GM12878 (cell line): ENCODE results near the gene AK8. TPM values are rescaled to one million over a fixed set of nuclear protein-coding genes. Genes with fewer than 3 reads are reported as not detected.

Source experiments
- EZH2 ChIP-seq: IDR thresholded peaks from 2 replicates; pipeline ENCODE4 v1.6.1; 2012; ENCODE audit warnings: low read depth, mild to moderate bottlenecking, control low read depth, inconsistent platforms, low read length, borderline replicate concordance; ENCODE audit not compliant: control insufficient read depth
- POU2F2 ChIP-seq: IDR thresholded peaks from 3 replicates; pipeline ENCODE4 v1.6.1; 2011; ENCODE audit warnings: low read depth, mild to moderate bottlenecking, low read length, borderline replicate concordance
- RUNX3 ChIP-seq: IDR thresholded peaks from 2 replicates; pipeline ENCODE4 v1.6.1; 2012; ENCODE audit warnings: low read length, inconsistent platforms
- polyA plus RNA-seq, 11 experiments: library from polyadenylated mRNA; depleted of rRNA in 4 of 11; unstranded in 6 of 11; stranded (reverse) in 5 of 11; fragments of >200 nt; fragmentation: Nextera tagmentation in 4 of 11; fragmentation: Illumina TruSeq in 1 of 11; extraction: Ambion mirVana in 4 of 11; extraction: Trizol in 1 of 11; gene quantifications; 1 replicate in 1 of 11; 2 replicates in 10 of 11; pipeline versions ENCODE4 v1.2.1 to v1.2.3, GENCODE V29; 2011 to 2016; ENCODE audit warnings: inconsistent platforms in 2 of 11, missing spikeins in 2 of 11, low read depth in 1 of 11
- total RNA-seq, 4 experiments: library from RNA; depleted of rRNA in 3 of 4; stranded (reverse); fragments of >200 nt in 3 of 4; fragmentation: Illumina TruSeq in 1 of 4; extraction: Trizol in 1 of 4; gene quantifications; 2 replicates each; pipeline versions ENCODE4 v1.2.1 to v1.2.3, GENCODE V29; 2013 to 2021
- TF ChIP-seq, protein P1 (sequence below): fragments of 450-650 bp; IDR thresholded peaks from 2 replicates; pipeline ENCODE4 v1.6.1; 2017; ENCODE audit warnings: mild to moderate bottlenecking, moderate library complexity
- TF ChIP-seq, protein P2 (sequence below): fragments of 150-350 bp; IDR thresholded peaks from 2 replicates; pipeline ENCODE4 v1.6.1; 2016; ENCODE audit warnings: low read depth, low read length

The AK8 gene
- total and polyA plus RNA-seq, 10 of the 15 experiments (the other 5 are each of a cell fraction or from before 2014, with no cell fraction given) = 0.03 to 0.12 (median 0.06) TPM; not detected in 5

DNA sequence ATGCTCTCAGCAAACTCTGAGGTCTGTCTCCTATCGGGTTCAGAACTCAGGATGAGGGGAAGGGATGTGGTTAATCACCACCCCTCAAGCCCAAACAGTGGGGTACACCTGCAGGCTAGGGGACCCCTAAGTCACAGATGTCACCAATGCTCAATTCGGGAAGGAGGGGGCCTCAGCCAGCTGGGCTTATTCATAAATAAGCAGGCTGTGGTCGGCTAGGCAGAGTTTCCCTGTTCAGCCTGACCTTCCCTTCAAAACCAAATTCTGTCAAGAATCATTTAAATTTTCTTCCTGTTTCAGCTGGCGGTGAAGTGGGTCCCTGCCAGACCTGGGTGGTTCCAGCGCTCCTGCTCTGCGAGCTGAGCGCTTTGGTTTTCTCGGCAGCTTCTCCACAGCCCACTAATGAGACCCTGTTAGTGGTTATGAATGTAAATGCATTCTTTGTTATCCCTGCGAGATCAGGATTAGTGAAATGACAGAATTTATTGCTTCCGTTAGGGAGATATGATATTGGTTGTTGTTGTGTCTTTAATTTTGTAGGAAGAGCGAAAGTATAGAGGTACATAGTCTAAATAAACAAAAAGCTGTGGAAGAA lies 68.3 kb downstream of the AK8 start (continued):
- TF ChIP-seq, protein P1, sequence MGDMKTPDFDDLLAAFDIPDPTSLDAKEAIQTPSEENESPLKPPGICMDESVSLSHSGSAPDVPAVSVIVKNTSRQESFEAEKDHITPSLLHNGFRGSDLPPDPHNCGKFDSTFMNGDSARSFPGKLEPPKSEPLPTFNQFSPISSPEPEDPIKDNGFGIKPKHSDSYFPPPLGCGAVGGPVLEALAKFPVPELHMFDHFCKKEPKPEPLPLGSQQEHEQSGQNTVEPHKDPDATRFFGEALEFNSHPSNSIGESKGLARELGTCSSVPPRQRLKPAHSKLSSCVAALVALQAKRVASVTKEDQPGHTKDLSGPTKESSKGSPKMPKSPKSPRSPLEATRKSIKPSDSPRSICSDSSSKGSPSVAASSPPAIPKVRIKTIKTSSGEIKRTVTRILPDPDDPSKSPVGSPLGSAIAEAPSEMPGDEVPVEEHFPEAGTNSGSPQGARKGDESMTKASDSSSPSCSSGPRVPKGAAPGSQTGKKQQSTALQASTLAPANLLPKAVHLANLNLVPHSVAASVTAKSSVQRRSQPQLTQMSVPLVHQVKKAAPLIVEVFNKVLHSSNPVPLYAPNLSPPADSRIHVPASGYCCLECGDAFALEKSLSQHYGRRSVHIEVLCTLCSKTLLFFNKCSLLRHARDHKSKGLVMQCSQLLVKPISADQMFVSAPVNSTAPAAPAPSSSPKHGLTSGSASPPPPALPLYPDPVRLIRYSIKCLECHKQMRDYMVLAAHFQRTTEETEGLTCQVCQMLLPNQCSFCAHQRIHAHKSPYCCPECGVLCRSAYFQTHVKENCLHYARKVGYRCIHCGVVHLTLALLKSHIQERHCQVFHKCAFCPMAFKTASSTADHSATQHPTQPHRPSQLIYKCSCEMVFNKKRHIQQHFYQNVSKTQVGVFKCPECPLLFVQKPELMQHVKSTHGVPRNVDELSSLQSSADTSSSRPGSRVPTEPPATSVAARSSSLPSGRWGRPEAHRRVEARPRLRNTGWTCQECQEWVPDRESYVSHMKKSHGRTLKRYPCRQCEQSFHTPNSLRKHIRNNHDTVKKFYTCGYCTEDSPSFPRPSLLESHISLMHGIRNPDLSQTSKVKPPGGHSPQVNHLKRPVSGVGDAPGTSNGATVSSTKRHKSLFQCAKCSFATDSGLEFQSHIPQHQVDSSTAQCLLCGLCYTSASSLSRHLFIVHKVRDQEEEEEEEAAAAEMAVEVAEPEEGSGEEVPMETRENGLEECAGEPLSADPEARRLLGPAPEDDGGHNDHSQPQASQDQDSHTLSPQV = no peak
- no peak for TF ChIP-seq RUNX3
- TF ChIP-seq, protein P2, sequence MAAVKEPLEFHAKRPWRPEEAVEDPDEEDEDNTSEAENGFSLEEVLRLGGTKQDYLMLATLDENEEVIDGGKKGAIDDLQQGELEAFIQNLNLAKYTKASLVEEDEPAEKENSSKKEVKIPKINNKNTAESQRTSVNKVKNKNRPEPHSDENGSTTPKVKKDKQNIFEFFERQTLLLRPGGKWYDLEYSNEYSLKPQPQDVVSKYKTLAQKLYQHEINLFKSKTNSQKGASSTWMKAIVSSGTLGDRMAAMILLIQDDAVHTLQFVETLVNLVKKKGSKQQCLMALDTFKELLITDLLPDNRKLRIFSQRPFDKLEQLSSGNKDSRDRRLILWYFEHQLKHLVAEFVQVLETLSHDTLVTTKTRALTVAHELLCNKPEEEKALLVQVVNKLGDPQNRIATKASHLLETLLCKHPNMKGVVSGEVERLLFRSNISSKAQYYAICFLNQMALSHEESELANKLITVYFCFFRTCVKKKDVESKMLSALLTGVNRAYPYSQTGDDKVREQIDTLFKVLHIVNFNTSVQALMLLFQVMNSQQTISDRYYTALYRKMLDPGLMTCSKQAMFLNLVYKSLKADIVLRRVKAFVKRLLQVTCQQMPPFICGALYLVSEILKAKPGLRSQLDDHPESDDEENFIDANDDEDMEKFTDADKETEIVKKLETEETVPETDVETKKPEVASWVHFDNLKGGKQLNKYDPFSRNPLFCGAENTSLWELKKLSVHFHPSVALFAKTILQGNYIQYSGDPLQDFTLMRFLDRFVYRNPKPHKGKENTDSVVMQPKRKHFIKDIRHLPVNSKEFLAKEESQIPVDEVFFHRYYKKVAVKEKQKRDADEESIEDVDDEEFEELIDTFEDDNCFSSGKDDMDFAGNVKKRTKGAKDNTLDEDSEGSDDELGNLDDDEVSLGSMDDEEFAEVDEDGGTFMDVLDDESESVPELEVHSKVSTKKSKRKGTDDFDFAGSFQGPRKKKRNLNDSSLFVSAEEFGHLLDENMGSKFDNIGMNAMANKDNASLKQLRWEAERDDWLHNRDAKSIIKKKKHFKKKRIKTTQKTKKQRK = no peak
- TF ChIP-seq EZH2 = no peak
- no peak for TF ChIP-seq POU2F2
